ENCODE results near the gene TGFA. TPM values are rescaled to one million over a fixed set of nuclear protein-coding genes. Genes with fewer than 3 reads are reported as not detected.

Gene TGFA
- total and polyA plus RNA-seq, 2 experiments from 2014 or later: 1.4 to 6.5 TPM

DNA sequence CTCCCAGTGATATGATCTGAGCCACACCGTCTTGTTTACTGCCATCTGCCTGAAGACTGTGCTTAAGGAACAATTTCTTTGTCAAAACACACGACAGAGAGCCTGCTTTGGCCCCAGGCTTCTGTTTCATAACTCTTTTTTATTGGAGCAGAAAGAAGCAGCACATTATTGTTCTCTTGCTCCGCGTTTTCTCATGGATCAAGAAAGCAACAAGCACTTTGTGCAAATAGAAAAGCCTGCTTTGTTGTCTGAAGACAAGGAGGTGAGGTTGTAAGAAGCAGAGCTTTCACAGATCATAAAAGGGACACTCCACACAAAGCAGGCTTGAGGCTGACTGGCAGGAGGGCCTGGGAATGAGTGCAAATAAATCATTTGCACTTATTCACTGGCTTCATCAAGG is 133.5 kb downstream of the TGFA start:
- H3K4me1 Mint-ChIP-seq: peaks cover 7% of the 10 kb centered on the region

More for the DNA sequence above, 133.5 kb downstream of the TGFA start:
- H3F3A ChIP-seq (replicated peaks; ENCODE audit: low read depth): no peaks in the 10 kb centered on the region
- H2AFZ ChIP-seq: no peak overlapping the region
- H3K79me2 ChIP-seq (replicated peaks; ENCODE audit: insufficient read depth): no peaks in the 10 kb centered on the region
- no peak overlapping the region for H3K27ac ChIP-seq (ENCODE audit: low read depth)
- ATAC-seq (no peak), DNase-seq (ENCODE audit: low spot score) (no peak)
- H3K4me1 ChIP-seq (ENCODE audit: insufficient read depth): no peaks in the 10 kb centered on the region
- H3K27me3 ChIP-seq (ENCODE audit: insufficient read depth): peaks cover 28% of the 10 kb centered on the region
- no peaks in the 10 kb centered on the region; the same call in 1 of the 2 replicates for H4K20me1 ChIP-seq (replicated peaks; ENCODE audit: insufficient read depth)
- H3K27ac Mint-ChIP-seq: no peak overlapping the region
- H3K36me3 ChIP-seq (ENCODE audit: insufficient read depth): no peaks in the 10 kb centered on the region
- TF ChIP-seq, protein P1, sequence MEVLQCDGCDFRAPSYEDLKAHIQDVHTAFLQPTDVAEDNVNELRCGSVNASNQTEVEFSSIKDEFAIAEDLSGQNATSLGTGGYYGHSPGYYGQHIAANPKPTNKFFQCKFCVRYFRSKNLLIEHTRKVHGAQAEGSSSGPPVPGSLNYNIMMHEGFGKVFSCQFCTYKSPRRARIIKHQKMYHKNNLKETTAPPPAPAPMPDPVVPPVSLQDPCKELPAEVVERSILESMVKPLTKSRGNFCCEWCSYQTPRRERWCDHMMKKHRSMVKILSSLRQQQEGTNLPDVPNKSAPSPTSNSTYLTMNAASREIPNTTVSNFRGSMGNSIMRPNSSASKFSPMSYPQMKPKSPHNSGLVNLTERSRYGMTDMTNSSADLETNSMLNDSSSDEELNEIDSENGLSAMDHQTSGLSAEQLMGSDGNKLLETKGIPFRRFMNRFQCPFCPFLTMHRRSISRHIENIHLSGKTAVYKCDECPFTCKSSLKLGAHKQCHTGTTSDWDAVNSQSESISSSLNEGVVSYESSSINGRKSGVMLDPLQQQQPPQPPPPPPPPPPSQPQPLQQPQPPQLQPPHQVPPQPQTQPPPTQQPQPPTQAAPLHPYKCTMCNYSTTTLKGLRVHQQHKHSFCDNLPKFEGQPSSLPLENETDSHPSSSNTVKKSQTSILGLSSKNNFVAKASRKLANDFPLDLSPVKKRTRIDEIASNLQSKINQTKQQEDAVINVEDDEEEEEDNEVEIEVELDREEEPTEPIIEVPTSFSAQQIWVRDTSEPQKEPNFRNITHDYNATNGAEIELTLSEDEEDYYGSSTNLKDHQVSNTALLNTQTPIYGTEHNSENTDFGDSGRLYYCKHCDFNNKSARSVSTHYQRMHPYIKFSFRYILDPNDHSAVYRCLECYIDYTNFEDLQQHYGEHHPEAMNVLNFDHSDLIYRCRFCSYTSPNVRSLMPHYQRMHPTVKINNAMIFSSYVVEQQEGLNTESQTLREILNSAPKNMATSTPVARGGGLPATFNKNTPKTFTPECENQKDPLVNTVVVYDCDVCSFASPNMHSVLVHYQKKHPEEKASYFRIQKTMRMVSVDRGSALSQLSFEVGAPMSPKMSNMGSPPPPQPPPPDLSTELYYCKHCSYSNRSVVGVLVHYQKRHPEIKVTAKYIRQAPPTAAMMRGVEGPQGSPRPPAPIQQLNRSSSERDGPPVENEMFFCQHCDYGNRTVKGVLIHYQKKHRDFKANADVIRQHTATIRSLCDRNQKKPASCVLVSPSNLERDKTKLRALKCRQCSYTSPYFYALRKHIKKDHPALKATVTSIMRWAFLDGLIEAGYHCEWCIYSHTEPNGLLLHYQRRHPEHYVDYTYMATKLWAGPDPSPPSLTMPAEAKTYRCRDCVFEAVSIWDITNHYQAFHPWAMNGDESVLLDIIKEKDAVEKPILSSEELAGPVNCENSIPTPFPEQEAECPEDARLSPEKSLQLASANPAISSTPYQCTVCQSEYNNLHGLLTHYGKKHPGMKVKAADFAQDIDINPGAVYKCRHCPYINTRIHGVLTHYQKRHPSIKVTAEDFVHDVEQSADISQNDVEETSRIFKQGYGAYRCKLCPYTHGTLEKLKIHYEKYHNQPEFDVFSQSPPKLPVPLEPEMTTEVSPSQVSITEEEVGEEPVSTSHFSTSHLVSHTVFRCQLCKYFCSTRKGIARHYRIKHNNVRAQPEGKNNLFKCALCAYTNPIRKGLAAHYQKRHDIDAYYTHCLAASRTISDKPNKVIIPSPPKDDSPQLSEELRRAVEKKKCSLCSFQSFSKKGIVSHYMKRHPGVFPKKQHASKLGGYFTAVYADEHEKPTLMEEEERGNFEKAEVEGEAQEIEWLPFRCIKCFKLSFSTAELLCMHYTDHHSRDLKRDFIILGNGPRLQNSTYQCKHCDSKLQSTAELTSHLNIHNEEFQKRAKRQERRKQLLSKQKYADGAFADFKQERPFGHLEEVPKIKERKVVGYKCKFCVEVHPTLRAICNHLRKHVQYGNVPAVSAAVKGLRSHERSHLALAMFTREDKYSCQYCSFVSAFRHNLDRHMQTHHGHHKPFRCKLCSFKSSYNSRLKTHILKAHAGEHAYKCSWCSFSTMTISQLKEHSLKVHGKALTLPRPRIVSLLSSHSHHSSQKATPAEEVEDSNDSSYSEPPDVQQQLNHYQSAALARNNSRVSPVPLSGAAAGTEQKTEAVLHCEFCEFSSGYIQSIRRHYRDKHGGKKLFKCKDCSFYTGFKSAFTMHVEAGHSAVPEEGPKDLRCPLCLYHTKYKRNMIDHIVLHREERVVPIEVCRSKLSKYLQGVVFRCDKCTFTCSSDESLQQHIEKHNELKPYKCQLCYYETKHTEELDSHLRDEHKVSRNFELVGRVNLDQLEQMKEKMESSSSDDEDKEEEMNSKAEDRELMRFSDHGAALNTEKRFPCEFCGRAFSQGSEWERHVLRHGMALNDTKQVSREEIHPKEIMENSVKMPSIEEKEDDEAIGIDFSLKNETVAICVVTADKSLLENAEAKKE (CRISPR knock-in tag; IDR thresholded peaks at IDR 0.05): no peak
- no peak for TF ChIP-seq EZH2phosphoT487 (IDR thresholded peaks at IDR 0.05; ENCODE audit: unreplicated experiment)
- TF ChIP-seq, protein P2, sequence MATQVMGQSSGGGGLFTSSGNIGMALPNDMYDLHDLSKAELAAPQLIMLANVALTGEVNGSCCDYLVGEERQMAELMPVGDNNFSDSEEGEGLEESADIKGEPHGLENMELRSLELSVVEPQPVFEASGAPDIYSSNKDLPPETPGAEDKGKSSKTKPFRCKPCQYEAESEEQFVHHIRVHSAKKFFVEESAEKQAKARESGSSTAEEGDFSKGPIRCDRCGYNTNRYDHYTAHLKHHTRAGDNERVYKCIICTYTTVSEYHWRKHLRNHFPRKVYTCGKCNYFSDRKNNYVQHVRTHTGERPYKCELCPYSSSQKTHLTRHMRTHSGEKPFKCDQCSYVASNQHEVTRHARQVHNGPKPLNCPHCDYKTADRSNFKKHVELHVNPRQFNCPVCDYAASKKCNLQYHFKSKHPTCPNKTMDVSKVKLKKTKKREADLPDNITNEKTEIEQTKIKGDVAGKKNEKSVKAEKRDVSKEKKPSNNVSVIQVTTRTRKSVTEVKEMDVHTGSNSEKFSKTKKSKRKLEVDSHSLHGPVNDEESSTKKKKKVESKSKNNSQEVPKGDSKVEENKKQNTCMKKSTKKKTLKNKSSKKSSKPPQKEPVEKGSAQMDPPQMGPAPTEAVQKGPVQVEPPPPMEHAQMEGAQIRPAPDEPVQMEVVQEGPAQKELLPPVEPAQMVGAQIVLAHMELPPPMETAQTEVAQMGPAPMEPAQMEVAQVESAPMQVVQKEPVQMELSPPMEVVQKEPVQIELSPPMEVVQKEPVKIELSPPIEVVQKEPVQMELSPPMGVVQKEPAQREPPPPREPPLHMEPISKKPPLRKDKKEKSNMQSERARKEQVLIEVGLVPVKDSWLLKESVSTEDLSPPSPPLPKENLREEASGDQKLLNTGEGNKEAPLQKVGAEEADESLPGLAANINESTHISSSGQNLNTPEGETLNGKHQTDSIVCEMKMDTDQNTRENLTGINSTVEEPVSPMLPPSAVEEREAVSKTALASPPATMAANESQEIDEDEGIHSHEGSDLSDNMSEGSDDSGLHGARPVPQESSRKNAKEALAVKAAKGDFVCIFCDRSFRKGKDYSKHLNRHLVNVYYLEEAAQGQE (IDR thresholded peaks at IDR 0.05; ENCODE audit: unreplicated experiment): no peak
- no peak for TF ChIP-seq POLR2AphosphoS5 (IDR thresholded peaks at IDR 0.05; ENCODE audit: low read depth)
- TF ChIP-seq NANOG (IDR thresholded peaks at IDR 0.05; ENCODE audit: borderline replicate concordance): no peak
- TF ChIP-seq ZNF331 (CRISPR knock-in tag; IDR thresholded peaks at IDR 0.05; ENCODE audit: low read depth): no peak
- TF ChIP-seq JUNB (IDR thresholded peaks at IDR 0.05; ENCODE audit: unreplicated experiment): no peak
- no peak for TF ChIP-seq CREB1 (CRISPR knock-in tag; IDR thresholded peaks at IDR 0.05; ENCODE audit: low read depth)
- no peak for TF ChIP-seq ZNF114 (CRISPR knock-in tag; IDR thresholded peaks at IDR 0.05)
- TF ChIP-seq STAT1 (IDR thresholded peaks at IDR 0.05; ENCODE audit: unreplicated experiment): no peak
- no peak for TF ChIP-seq EZH2 (IDR thresholded peaks at IDR 0.05; ENCODE audit: low read depth, unreplicated experiment)
- TF ChIP-seq, protein P3, sequence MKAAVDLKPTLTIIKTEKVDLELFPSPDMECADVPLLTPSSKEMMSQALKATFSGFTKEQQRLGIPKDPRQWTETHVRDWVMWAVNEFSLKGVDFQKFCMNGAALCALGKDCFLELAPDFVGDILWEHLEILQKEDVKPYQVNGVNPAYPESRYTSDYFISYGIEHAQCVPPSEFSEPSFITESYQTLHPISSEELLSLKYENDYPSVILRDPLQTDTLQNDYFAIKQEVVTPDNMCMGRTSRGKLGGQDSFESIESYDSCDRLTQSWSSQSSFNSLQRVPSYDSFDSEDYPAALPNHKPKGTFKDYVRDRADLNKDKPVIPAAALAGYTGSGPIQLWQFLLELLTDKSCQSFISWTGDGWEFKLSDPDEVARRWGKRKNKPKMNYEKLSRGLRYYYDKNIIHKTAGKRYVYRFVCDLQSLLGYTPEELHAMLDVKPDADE (IDR thresholded peaks at IDR 0.05): no peak
- no peak for TF ChIP-seq CTCF (conservative IDR thresholded peaks at IDR 0.05; ENCODE audit: low read depth in 2 of 2)
- H3K36me3 Mint-ChIP-seq (ENCODE audit: low read depth): no peaks in the 10 kb centered on the region
- no peak overlapping the region for H3K4me2 ChIP-seq
- H3K9me2 ChIP-seq (ENCODE audit: insufficient read depth): no peaks in the 10 kb centered on the region; the same call in 1 of the 2 replicates
- H3K4me3 Mint-ChIP-seq: no peak overlapping the region
- peaks cover 9% of the 10 kb centered on the region for H3K27me3 Mint-ChIP-seq (ENCODE audit: insufficient read depth, low read depth, poor library complexity)
- H3K9me3 Mint-ChIP-seq: no peaks in the 10 kb centered on the region
- H3K4me3 ChIP-seq: no peak overlapping the region
